Panc1 (cell line): ENCODE data around the gene SEMA4D. TPM values are rescaled to one million over a fixed set of nuclear protein-coding genes. Genes with fewer than 3 reads are reported as not detected.

Experiments
- ATAC-seq: fragments of 200-7000 bp; cut with Tn5 transposase; 2 replicates; pipeline ENCODE4 v1.9.1; 2020; ENCODE audit warnings: mild to moderate bottlenecking, moderate library complexity
- BruUV-seq: library from RNA; stranded (reverse); fragments of 400-500 nt; replicated peaks from 2 replicates; lab custom pipeline; 2021; lab: Mats Ljungman, UMichigan
- CTCF ChIA-PET: fragments of 300-600 bp; sonication (Branson Sonifier 250); formaldehyde crosslinking; loops from one replicate; lab custom pipeline; 2022; ENCODE audit warnings: antibody characterized with exemption; lab: Charles Lee
- POLR2A ChIA-PET: fragments of 300-600 bp; sonication (Branson Sonifier 250); formaldehyde crosslinking; loops from one replicate; lab custom pipeline; 2022; ENCODE audit warnings: antibody characterized with exemption; lab: Charles Lee
- DNase-seq: peaks from one replicate; pipeline ENCODE4 v3.0.0-alpha.2; 2010; ENCODE audit warnings: low read depth, low spot score
- H3K27ac ChIP-seq: 2 replicates; pipeline ENCODE4 v1.5.1; 2011; ENCODE audit warnings: mild to moderate bottlenecking, low read length, inconsistent platforms
- H3K27me3 ChIP-seq: fragments of 200-500 bp; sonication (Bioruptor generic); 2 replicates; pipeline ENCODE4 v1.6.0; 2014; ENCODE audit warnings: low read length, inconsistent platforms; ENCODE audit not compliant: control insufficient read depth, insufficient read depth
- H3K36me3 ChIP-seq: fragments of 200-500 bp; sonication (Bioruptor generic); 2 replicates; pipeline ENCODE4 v1.5.1; 2014; ENCODE audit warnings: inconsistent platforms, mild to moderate bottlenecking, low read length, moderate library complexity; ENCODE audit not compliant: control insufficient read depth, insufficient read depth
- H3K4me1 ChIP-seq: 2 replicates; pipeline ENCODE4 v1.5.1; 2011; ENCODE audit warnings: inconsistent platforms, mild to moderate bottlenecking, low read length, moderate library complexity; ENCODE audit not compliant: control insufficient read depth, insufficient read depth
- H3K4me3 ChIP-seq, 2 experiments: 2 replicates each; pipeline ENCODE4 v1.5.1; 2011 to 2012; ENCODE audit warnings: low read depth in 2 of 2, low read length in 2 of 2, mild to moderate bottlenecking in 2 of 2, inconsistent platforms in 1 of 2, moderate library complexity in 1 of 2
- H3K9me3 ChIP-seq: fragments of 200-500 bp; sonication (Bioruptor generic); 2 replicates; pipeline ENCODE4 v1.5.1; 2014; ENCODE audit warnings: low read depth, mild to moderate bottlenecking, inconsistent platforms, low read length, moderate library complexity; ENCODE audit not compliant: control insufficient read depth, insufficient read depth
- POLR2AphosphoS5 ChIP-seq: IDR thresholded peaks from 2 replicates; pipeline ENCODE4 v1.6.1; 2012; ENCODE audit warnings: mild to moderate bottlenecking, low read depth, low read length, moderate library complexity
- SIN3A ChIP-seq: IDR thresholded peaks from 2 replicates; pipeline ENCODE4 v1.6.1; 2012; ENCODE audit warnings: low read depth, mild to moderate bottlenecking, low read length, moderate library complexity, borderline replicate concordance; ENCODE audit not compliant: insufficient read depth
- TCF7L2 ChIP-seq: IDR thresholded peaks from 2 replicates; pipeline ENCODE4 v1.6.1; 2011; ENCODE audit warnings: mild to moderate bottlenecking, low read depth, low read length, inconsistent platforms
- in situ Hi-C: cut with HindIII; loops from 2 replicates; pipeline ENCODE4 v1.10.0; 2016; ENCODE audit warnings: low sequenced_read_pairs, low pct_unique_long_range_greater_than_20kb
- intact Hi-C: fragments of 100-400 bp; cut with micrococcal nuclease; formaldehyde crosslinking; loops from one replicate; pipeline ENCODE4 v1.10.0; 2022; ENCODE audit not compliant: unreplicated experiment
- total RNA-seq: library from RNA; stranded (reverse); gene quantifications from one replicate; pipeline ENCODE4 v1.2.1, GENCODE V29; 2021; ENCODE audit not compliant: unreplicated experiment
- TF ChIP-seq, protein P1 (sequence below): fragments of 450-650 bp; IDR thresholded peaks from 2 replicates; pipeline ENCODE4 v1.5.1; 2017; ENCODE audit warnings: mild to moderate bottlenecking
- TF ChIP-seq, protein P2 (sequence below), 2 experiments: IDR thresholded peaks; 2 replicates each; pipeline ENCODE4 v1.6.1; 2011 to 2012; ENCODE audit warnings: low read depth in 2 of 2, control low read depth in 1 of 2, low read length in 1 of 2, mild to moderate bottlenecking in 1 of 2, moderate library complexity in 1 of 2; ENCODE audit not compliant: insufficient read depth in 1 of 2

SEMA4D gene
- total RNA-seq, 1 experiment from 2014 or later = 6.5 TPM

DNA sequence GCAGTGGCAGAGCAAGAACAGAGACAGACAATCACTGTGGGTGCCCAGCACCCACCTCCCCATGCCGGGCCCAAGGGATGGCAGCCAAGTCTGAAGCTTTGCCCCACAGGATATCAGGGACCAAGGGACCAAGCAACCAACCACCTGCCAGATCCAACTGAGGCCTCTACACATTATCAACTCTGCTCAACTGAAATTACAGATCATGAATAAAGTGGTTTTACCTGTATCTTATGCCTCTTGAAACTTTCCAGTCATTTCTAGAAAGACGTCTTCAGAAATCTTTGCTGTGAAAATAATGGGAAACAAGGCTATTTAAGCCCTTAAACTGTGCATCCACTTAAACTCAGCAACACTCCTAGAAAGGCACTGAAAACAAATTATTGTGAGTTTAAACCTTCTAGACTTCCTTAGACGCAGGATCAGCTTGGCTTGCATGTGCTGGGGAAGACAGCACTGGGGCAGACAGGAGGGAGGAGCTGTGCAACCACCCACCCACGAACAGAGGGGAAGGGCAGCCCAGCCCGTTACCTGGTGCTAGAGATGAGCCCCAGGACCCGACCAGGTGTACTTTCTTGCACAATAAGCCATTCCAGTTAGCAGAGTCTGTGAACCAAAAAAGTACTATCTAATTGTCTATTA, 80.0 kb downstream of the SEMA4D start:
- no peak for ATAC-seq
- H3K27me3 ChIP-seq = no peaks in the 10 kb centered on the region
- ChIA-PET POLR2A (no interaction called here), CTCF (no interaction called here)
- H3K27ac ChIP-seq = no peak overlapping the region
- no peaks in the 10 kb centered on the region for H3K4me1 ChIP-seq
- intact Hi-C loops = no loop called here
- H3K9me3 ChIP-seq = no peaks in the 10 kb centered on the region
- H3K4me3 ChIP-seq = no peak overlapping the region
- no peak for TF ChIP-seq POLR2AphosphoS5
- no peak for TF ChIP-seq TCF7L2
- TF ChIP-seq, protein P1, sequence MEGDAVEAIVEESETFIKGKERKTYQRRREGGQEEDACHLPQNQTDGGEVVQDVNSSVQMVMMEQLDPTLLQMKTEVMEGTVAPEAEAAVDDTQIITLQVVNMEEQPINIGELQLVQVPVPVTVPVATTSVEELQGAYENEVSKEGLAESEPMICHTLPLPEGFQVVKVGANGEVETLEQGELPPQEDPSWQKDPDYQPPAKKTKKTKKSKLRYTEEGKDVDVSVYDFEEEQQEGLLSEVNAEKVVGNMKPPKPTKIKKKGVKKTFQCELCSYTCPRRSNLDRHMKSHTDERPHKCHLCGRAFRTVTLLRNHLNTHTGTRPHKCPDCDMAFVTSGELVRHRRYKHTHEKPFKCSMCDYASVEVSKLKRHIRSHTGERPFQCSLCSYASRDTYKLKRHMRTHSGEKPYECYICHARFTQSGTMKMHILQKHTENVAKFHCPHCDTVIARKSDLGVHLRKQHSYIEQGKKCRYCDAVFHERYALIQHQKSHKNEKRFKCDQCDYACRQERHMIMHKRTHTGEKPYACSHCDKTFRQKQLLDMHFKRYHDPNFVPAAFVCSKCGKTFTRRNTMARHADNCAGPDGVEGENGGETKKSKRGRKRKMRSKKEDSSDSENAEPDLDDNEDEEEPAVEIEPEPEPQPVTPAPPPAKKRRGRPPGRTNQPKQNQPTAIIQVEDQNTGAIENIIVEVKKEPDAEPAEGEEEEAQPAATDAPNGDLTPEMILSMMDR = no peak
- TF ChIP-seq SIN3A = no peak
- TF ChIP-seq, protein P2, sequence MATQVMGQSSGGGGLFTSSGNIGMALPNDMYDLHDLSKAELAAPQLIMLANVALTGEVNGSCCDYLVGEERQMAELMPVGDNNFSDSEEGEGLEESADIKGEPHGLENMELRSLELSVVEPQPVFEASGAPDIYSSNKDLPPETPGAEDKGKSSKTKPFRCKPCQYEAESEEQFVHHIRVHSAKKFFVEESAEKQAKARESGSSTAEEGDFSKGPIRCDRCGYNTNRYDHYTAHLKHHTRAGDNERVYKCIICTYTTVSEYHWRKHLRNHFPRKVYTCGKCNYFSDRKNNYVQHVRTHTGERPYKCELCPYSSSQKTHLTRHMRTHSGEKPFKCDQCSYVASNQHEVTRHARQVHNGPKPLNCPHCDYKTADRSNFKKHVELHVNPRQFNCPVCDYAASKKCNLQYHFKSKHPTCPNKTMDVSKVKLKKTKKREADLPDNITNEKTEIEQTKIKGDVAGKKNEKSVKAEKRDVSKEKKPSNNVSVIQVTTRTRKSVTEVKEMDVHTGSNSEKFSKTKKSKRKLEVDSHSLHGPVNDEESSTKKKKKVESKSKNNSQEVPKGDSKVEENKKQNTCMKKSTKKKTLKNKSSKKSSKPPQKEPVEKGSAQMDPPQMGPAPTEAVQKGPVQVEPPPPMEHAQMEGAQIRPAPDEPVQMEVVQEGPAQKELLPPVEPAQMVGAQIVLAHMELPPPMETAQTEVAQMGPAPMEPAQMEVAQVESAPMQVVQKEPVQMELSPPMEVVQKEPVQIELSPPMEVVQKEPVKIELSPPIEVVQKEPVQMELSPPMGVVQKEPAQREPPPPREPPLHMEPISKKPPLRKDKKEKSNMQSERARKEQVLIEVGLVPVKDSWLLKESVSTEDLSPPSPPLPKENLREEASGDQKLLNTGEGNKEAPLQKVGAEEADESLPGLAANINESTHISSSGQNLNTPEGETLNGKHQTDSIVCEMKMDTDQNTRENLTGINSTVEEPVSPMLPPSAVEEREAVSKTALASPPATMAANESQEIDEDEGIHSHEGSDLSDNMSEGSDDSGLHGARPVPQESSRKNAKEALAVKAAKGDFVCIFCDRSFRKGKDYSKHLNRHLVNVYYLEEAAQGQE (IDR thresholded peaks at IDR 0.05; ENCODE audit: insufficient read depth in 1 of 2, low read depth in 2 of 2, low read length in 1 of 2) = no peak
- no peaks in the 10 kb centered on the region for H3K36me3 ChIP-seq
- no TSS peak for BruUV-seq
- in situ Hi-C loops = no loop called here
- DNase-seq = no peak

DNA sequence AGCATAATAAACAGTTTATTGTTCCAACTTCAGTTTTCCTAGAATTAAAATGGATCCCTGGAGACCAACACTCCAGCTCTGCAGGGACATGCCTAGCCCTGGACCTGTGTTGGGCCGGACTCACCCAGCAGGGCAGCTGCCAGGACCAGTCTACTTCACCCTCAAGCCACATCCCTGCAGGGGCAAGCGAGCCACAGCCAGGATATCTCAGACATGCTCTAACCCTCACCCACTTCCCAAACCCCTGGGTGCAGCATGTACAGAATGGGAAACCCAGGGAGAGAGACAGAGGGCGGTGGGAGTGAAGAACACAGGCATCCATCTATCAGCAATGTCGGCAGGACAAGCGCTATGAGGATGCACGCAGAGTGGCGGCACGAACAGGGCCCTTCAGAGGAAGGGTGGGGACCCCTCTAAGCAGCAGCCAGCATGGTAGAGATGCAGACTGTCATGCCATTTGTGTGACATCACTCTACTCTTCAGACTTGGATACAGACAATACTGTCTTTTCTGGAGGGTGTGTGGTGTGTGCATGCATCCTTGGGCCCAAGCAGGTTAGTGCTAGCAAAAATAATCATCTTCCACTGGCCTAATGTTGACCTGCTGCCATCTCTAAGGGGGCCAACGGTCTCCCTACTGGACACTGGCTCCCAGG, 83.1 kb downstream of the SEMA4D start:
- Histone ChIP-seq H3K4me3 (no peak overlapping the region), H3K9me3 (no peaks in the 10 kb centered on the region), H3K27ac (no peak overlapping the region), H3K36me3 (no peaks in the 10 kb centered on the region), H3K27me3 (no peaks in the 10 kb centered on the region), H3K4me1 (no peaks in the 10 kb centered on the region)
- ATAC-seq (no peak), DNase-seq (no peak)
- TF ChIP-seq SIN3A (no peak), TCF7L2 (no peak), POLR2AphosphoS5 (no peak)
- TF ChIP-seq, protein P1 = no peak
- TF ChIP-seq, protein P2 (IDR thresholded peaks at IDR 0.05; ENCODE audit: insufficient read depth in 1 of 2, low read depth in 2 of 2, low read length in 1 of 2) = no peak
- in situ Hi-C loops = no loop called here
- POLR2A ChIA-PET = no interaction called here
- CTCF ChIA-PET = no interaction called here
- intact Hi-C loops = no loop called here
- BruUV-seq = no TSS peak
